Osteoblast (primary cell): ENCODE measurements around the gene CDH22. TPM values are rescaled to one million over a fixed set of nuclear protein-coding genes. Genes with fewer than 3 reads are reported as not detected.

Experiments
- DNase-seq: peaks from one replicate; pipeline ENCODE4 v3.0.0; 2011; ENCODE audit warnings: low spot score, mixed read lengths; ENCODE audit not compliant: insufficient read length; ENCODE audit errors: missing footprints
- H2AFZ ChIP-seq: 2 replicates; pipeline ENCODE4 v1.6.0; 2011; ENCODE audit warnings: mild to moderate bottlenecking, low read length
- H3K27ac ChIP-seq: 2 replicates; pipeline ENCODE4 v1.5.1; 2011; ENCODE audit warnings: mild to moderate bottlenecking, low read depth, low read length, moderate library complexity
- H3K27me3 ChIP-seq: 2 replicates; pipeline ENCODE4 v1.6.0; 2012; ENCODE audit warnings: mild to moderate bottlenecking, control low read depth, inconsistent platforms, low read length, moderate library complexity; ENCODE audit not compliant: insufficient read depth
- H3K36me3 ChIP-seq: 2 replicates; pipeline ENCODE4 v1.5.1; 2011; ENCODE audit warnings: mild to moderate bottlenecking, low read length, control low read depth, moderate library complexity; ENCODE audit not compliant: insufficient read depth
- H3K4me1 ChIP-seq: 2 replicates; pipeline ENCODE4 v1.5.1; 2011; ENCODE audit warnings: mild to moderate bottlenecking, low read length, control low read depth, moderate library complexity; ENCODE audit not compliant: insufficient read depth
- H3K4me2 ChIP-seq: 2 replicates; pipeline ENCODE4 v1.6.0; 2011; ENCODE audit warnings: mild to moderate bottlenecking, low read length; ENCODE audit not compliant: insufficient read depth
- H3K4me3 ChIP-seq: fragments of 200-600 bp; sonication (generic); 3 replicates; pipeline ENCODE4 v1.5.1; 2012; ENCODE audit warnings: mild to moderate bottlenecking, low read length, inconsistent platforms; ENCODE audit not compliant: insufficient read depth
- H3K79me2 ChIP-seq: 2 replicates; pipeline ENCODE4 v1.6.0; 2012; ENCODE audit warnings: mild to moderate bottlenecking, low read length, control low read depth, inconsistent platforms; ENCODE audit not compliant: insufficient read depth
- H3K9me3 ChIP-seq: 2 replicates; pipeline ENCODE4 v1.5.1; 2011; ENCODE audit warnings: low read depth, low read length, control low read depth
- H4K20me1 ChIP-seq: 2 replicates; pipeline ENCODE4 v1.6.0; 2012; ENCODE audit warnings: mild to moderate bottlenecking, low read length, control low read depth; ENCODE audit not compliant: insufficient read depth
- total RNA-seq: library from RNA; depleted of rRNA; stranded (reverse); fragments of >200 nt; gene quantifications from 2 replicates; pipeline ENCODE4 v1.2.3, GENCODE V29; 2012
- TF ChIP-seq, protein P1 (sequence below): IDR thresholded peaks from 2 replicates; pipeline ENCODE4 v1.5.1; 2011; ENCODE audit warnings: mild to moderate bottlenecking, low read depth, low read length, moderate library complexity; ENCODE audit errors: extremely low read depth

Gene CDH22
- total RNA-seq, 1 donor: not detected

DNA sequence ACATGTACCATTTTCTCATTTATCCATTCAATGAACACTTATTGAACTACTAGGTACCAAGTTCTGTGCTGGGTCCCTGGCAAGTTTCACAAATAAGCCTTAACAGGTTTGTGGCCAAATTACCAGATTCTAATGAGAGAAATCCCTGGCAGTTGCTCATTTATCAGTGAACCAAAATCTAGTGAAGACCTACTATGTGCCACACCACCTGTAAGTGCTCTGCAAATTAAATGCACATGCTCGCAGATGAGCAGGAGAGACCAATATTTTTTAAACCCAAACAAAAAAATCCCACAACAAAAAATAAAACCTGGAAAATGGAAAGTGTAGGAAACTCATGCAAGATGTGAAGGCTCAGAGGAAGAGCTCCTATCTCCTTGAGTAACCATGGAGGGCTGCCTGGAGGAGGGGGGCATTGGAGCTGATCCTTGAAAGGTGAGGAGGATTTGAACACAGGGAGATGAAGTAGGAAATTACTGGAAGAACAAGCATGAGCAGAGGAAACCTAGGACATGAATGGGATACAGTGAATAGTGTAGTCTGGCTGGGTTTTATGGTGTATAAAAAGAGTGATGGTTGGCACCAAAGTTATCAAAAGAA, 48.9 kb downstream of the CDH22 start:
- TF ChIP-seq, protein P1, sequence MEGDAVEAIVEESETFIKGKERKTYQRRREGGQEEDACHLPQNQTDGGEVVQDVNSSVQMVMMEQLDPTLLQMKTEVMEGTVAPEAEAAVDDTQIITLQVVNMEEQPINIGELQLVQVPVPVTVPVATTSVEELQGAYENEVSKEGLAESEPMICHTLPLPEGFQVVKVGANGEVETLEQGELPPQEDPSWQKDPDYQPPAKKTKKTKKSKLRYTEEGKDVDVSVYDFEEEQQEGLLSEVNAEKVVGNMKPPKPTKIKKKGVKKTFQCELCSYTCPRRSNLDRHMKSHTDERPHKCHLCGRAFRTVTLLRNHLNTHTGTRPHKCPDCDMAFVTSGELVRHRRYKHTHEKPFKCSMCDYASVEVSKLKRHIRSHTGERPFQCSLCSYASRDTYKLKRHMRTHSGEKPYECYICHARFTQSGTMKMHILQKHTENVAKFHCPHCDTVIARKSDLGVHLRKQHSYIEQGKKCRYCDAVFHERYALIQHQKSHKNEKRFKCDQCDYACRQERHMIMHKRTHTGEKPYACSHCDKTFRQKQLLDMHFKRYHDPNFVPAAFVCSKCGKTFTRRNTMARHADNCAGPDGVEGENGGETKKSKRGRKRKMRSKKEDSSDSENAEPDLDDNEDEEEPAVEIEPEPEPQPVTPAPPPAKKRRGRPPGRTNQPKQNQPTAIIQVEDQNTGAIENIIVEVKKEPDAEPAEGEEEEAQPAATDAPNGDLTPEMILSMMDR: no peak
- Histone ChIP-seq H3K36me3 (no peaks in the 10 kb centered on the region), H3K4me1 (no peaks in the 10 kb centered on the region), H3K9me3 (no peaks in the 10 kb centered on the region), H3K27ac (no peak overlapping the region), H2AFZ (no peak overlapping the region), H3K4me3 (no peak overlapping the region), H3K79me2 (no peaks in the 10 kb centered on the region), H4K20me1 (no peaks in the 10 kb centered on the region), H3K4me2 (no peak overlapping the region), H3K27me3 (peaks cover 2% of the 10 kb centered on the region)
- no peak for DNase-seq

DNA sequence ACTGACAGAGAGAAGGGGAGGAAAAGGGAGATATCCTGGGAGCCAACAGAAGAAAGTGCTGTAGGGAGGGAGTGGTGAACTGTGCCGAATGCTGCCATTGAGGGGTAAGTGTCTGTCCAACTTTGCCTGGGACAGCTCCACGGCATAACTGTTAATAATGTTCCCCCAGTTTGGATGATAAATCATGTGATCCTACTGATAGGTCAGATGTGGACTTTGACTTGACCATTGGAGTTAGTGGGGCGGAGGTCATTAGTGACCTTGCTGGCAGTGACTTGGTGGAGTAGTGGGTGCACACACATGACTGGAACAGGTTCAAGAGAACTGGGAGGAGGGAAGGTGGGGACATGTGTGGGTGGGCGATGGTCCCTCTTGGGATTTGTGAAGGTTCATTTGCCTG, 50.4 kb downstream of the CDH22 start:
- H3K4me3 ChIP-seq: no peak overlapping the region
- H2AFZ ChIP-seq: no peak overlapping the region
- H3K9me3 ChIP-seq: no peaks in the 10 kb centered on the region
- H3K4me2 ChIP-seq: no peak overlapping the region
- H3K27me3 ChIP-seq: peaks cover 2% of the 10 kb centered on the region
- TF ChIP-seq, protein P1: no peak
- H3K36me3 ChIP-seq: no peaks in the 10 kb centered on the region
- no peak for DNase-seq
- no peak overlapping the region for H3K27ac ChIP-seq
- no peaks in the 10 kb centered on the region for H3K79me2 ChIP-seq
- no peaks in the 10 kb centered on the region for H4K20me1 ChIP-seq
- no peaks in the 10 kb centered on the region for H3K4me1 ChIP-seq

DNA sequence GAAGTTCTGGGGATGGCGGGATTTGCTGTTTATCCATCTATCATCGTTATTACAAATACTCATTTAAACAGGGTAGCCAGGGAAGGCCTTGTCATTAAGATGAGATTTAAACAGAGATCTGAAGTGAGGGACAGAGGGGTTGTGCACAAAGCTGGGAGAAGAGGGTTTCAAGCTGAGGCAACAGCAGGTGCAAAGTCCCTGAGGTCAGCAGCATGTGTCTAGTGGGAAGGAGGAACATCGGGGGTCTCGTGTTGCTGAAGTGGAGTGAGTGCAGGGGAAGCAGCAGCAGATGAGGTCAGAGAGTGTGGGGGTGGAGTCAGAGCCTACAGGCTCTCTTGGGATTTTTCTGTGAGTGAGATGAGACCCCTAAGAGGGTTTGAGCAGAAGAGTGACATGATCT, 52.0 kb downstream of the CDH22 start:
- Histone ChIP-seq H3K4me3 (no peak overlapping the region), H3K27me3 (peaks cover 11% of the 10 kb centered on the region), H3K36me3 (no peaks in the 10 kb centered on the region), H4K20me1 (no peaks in the 10 kb centered on the region), H3K9me3 (no peaks in the 10 kb centered on the region), H2AFZ (no peak overlapping the region), H3K4me1 (no peaks in the 10 kb centered on the region), H3K27ac (no peak overlapping the region), H3K4me2 (no peak overlapping the region), H3K79me2 (no peaks in the 10 kb centered on the region)
- DNase-seq: no peak
- TF ChIP-seq, protein P1: no peak

DNA sequence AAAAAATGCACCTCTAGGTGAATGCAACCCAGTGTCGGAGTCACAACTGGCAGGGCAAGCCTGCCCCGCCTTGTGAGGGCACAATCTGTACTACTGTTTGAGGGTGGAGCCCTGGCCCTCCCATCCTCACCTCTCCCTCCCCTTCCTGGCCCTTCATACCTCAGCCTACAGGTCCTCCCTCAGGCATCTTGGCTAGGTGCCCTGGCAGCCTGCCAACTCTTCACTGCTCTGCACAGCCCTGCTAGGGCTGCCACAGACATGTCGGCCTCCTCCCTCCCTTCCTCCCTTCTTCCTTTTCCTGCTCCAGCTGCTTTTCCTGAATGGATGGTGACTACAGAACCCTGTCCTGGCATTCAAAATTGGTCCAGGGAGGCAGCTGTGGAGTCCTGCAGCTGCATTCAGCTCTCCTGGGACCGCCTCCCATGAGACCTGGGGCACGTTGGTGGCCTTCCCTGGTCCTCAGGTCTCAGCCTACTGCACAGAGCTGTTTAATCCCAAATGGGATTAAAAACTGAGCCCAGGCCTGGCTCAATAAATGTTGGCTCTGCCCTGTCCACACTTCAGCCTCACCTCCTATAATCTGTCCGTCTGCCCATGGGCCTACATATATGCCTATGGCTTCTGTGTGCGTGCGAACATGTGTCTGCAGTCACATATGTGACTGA, 52.7 kb downstream of the CDH22 start:
- Histone ChIP-seq H3K36me3 (no peaks in the 10 kb centered on the region), H3K9me3 (no peaks in the 10 kb centered on the region), H3K27me3 (peaks cover 17% of the 10 kb centered on the region), H3K27ac (no peak overlapping the region), H3K4me3 (no peak overlapping the region), H3K79me2 (no peaks in the 10 kb centered on the region), H3K4me2 (no peak overlapping the region), H3K4me1 (no peaks in the 10 kb centered on the region), H4K20me1 (no peaks in the 10 kb centered on the region), H2AFZ (no peak overlapping the region)
- DNase-seq: peak; percentile 87
- TF ChIP-seq, protein P1: no peak
